ENCODE results near the gene NKAPL.

- no peak for TF ChIP-seq EZH2 (IDR thresholded peaks at IDR 0.05; ENCODE audit: insufficient read depth, poor library complexity, severe bottlenecking)
- no peak for TF ChIP-seq EZH2phosphoT487 (IDR thresholded peaks at IDR 0.05; ENCODE audit: insufficient read depth, low read depth)
Observed at GRCh38 chr6:28240471-28240870, 18.6 kb upstream of the NKAPL start.
